ENCODE data around the gene CPOX. TPM values are rescaled to one million over a fixed set of nuclear protein-coding genes. Genes with fewer than 3 reads are reported as not detected.

The CPOX gene
- total RNA-seq, 6 donors from 2014 or later, result 13.4 to 44.0 (median 23.6) TPM

- 91 to 95% methylated on average over 2 of the region's 2 CpGs for WGBS, 2 donors
- Histone ChIP-seq H3K36me3 (no peaks in the 10 kb centered on the region), H3K9me3 (no peaks in the 10 kb centered on the region), H3K4me3 (no peak overlapping the region), H3K27ac (no peak overlapping the region), H3K27me3 (no peaks in the 10 kb centered on the region), H3K4me1 (no peaks in the 10 kb centered on the region)
- ATAC-seq (ENCODE audit: low FRiP score in 2 of 2), result no peak
- DNase-seq, result no peak
- TF ChIP-seq CTCF (IDR thresholded peaks at IDR 0.05) (no peak), POLR2A (IDR thresholded peaks at IDR 0.05) (no peak), EP300 (IDR thresholded peaks at IDR 0.05) (no peak), POLR2AphosphoS5 (IDR thresholded peaks at IDR 0.05) (no peak)
Measured at GRCh38 chr3:98534168-98534567, 59.2 kb downstream of the CPOX start.

- TF ChIP-seq POLR2A (IDR thresholded peaks at IDR 0.05) (no peak), EP300 (IDR thresholded peaks at IDR 0.05) (no peak), CTCF (IDR thresholded peaks at IDR 0.05) (no peak), POLR2AphosphoS5 (IDR thresholded peaks at IDR 0.05) (no peak)
- Histone ChIP-seq H3K4me3 (no peak overlapping the region), H3K36me3 (no peaks in the 10 kb centered on the region), H3K4me1 (no peaks in the 10 kb centered on the region), H3K27me3 (no peaks in the 10 kb centered on the region), H3K27ac (no peak overlapping the region), H3K9me3 (no peaks in the 10 kb centered on the region)
- WGBS, 2 donors, result 90 to 93% methylated on average over 6 of the region's 6 CpGs
- DNase-seq, result no peak
- no peak for ATAC-seq (ENCODE audit: low FRiP score in 2 of 2)
Measured at GRCh38 chr3:98532709-98533571, 60.5 kb downstream of the CPOX start.

GRCh38 chr3:98532275-98532637, 61.2 kb downstream of the CPOX start:
- TF ChIP-seq CTCF (IDR thresholded peaks at IDR 0.05) (no peak), EP300 (IDR thresholded peaks at IDR 0.05) (no peak), POLR2A (IDR thresholded peaks at IDR 0.05) (no peak), POLR2AphosphoS5 (IDR thresholded peaks at IDR 0.05) (no peak)
- 83% methylated on average over 5 of the region's 5 CpGs for whole genome bisulfite sequencing, 2 donors
- H3K36me3 ChIP-seq, result no peaks in the 10 kb centered on the region
- no peak overlapping the region for H3K27ac ChIP-seq
- H3K27me3 ChIP-seq, result no peaks in the 10 kb centered on the region
- ATAC-seq (ENCODE audit: low FRiP score in 2 of 2) (peak in 1 of 2 donors; percentile 34), DNase-seq (no peak)
- no peaks in the 10 kb centered on the region for H3K4me1 ChIP-seq
- H3K4me3 ChIP-seq, result no peak overlapping the region
- H3K9me3 ChIP-seq, result no peaks in the 10 kb centered on the region

GRCh38 chr3:98531622-98532274, 61.7 kb downstream of the CPOX start, which contains the start of gene GPR15:
GPR15 (plus strand) TSS chr3:98531978; CDS start chr3:98532034, 56 bp downstream.
- ATAC-seq (ENCODE audit: low FRiP score in 2 of 2) (no peak), DNase-seq (no peak)
- TF ChIP-seq POLR2AphosphoS5 (IDR thresholded peaks at IDR 0.05) (no peak), EP300 (IDR thresholded peaks at IDR 0.05) (no peak), POLR2A (IDR thresholded peaks at IDR 0.05) (no peak), CTCF (IDR thresholded peaks at IDR 0.05) (no peak)
- no peak within 1 kb of the TSS for H3K4me3 ChIP-seq
- no peaks in the 10 kb centered on the region for H3K27me3 ChIP-seq
- no peaks in the 10 kb centered on the region for H3K9me3 ChIP-seq
- no peak within 1 kb of the TSS for H3K27ac ChIP-seq
- no peaks in the 10 kb centered on the region for H3K4me1 ChIP-seq
- H3K36me3 ChIP-seq, result no peaks in the 10 kb centered on the region
- WGBS, 2 donors, result 72 to 77% methylated on average over 7 of the region's 7 CpGs
